ENCODE results near the gene HS3ST3A1. TPM values are rescaled to one million over a fixed set of nuclear protein-coding genes. Genes with fewer than 3 reads are reported as not detected.

The HS3ST3A1 gene
- total RNA-seq, 1 experiment from 2014 or later = 3.4 TPM

GRCh38 chr17:13635951-13636350 lies 34.2 kb upstream of the HS3ST3A1 start:
- Histone ChIP-seq H2BK20ac (ENCODE audit: low read depth, low read length, poor library complexity, severe bottlenecking) (no peak overlapping the region), H3K79me2 (ENCODE audit: insufficient read depth, low read length) (no peaks in the 10 kb centered on the region), H3K18ac (ENCODE audit: insufficient read length, low read depth, low read length) (no peak overlapping the region), H4K5ac (ENCODE audit: insufficient read length, low read depth, low read length) (no peak overlapping the region), H3K4me2 (ENCODE audit: insufficient read depth, insufficient read length, low read length) (no peak overlapping the region), H3K14ac (ENCODE audit: insufficient read depth, low read length) (no peak overlapping the region), H3K23ac (ENCODE audit: insufficient read length, low read depth, low read length) (no peak overlapping the region), H2BK15ac (ENCODE audit: low read depth, low read length) (no peak overlapping the region), H3K9ac (ENCODE audit: extremely low read depth, insufficient read length, low read length) (no peak overlapping the region), H3T11ph (ENCODE audit: low read length) (no peak overlapping the region), H4K20me1 (ENCODE audit: control insufficient read depth, insufficient read depth, insufficient read length) (no peaks in the 10 kb centered on the region), H2BK12ac (ENCODE audit: insufficient read length, low read depth, low read length) (no peak overlapping the region), H3K56ac (ENCODE audit: insufficient read length, low read depth, low read length) (no peak overlapping the region), H4K91ac (ENCODE audit: insufficient read length, low read depth, low read length) (no peak overlapping the region), H3K27ac (ENCODE audit: insufficient read length, low read depth, low read length) (no peak overlapping the region), H3K23me2 (ENCODE audit: insufficient read length, low read depth, low read length, poor library complexity, severe bottlenecking) (no peaks in the 10 kb centered on the region), H3K9me3 (ENCODE audit: control insufficient read depth, low read depth, low read length) (no peaks in the 10 kb centered on the region), H3K79me1 (ENCODE audit: insufficient read depth, low read depth, low read length, poor library complexity, severe bottlenecking) (no peaks in the 10 kb centered on the region), H2AFZ (ENCODE audit: low read length) (no peak overlapping the region), H2AK5ac (ENCODE audit: insufficient read length, low read length) (no peak overlapping the region), H3K4me1 (ENCODE audit: insufficient read depth, low read length) (peaks cover 5% of the 10 kb centered on the region; the same call in 1 of the 2 replicates), H2BK120ac (ENCODE audit: low read depth, low read length, poor library complexity, severe bottlenecking) (no peak overlapping the region), H4K8ac (replicated peaks; ENCODE audit: insufficient read length, low read depth, low read length) (no peak overlapping the region), H3K4ac (ENCODE audit: low read depth, low read length) (no peak overlapping the region), H3K27me3 (ENCODE audit: insufficient read depth, low read length) (no peaks in the 10 kb centered on the region), H2BK5ac (ENCODE audit: insufficient read length, low read length) (no peak overlapping the region)
- Mint-ChIP-seq H3K27ac (no peak overlapping the region), H3K4me3 (no peak overlapping the region), H3K27me3 (ENCODE audit: low read depth) (no peaks in the 10 kb centered on the region), H3K4me1 (peaks cover 28 to 31% of the 10 kb centered on the region in 2 experiments), H3K36me3 (ENCODE audit: insufficient read depth in 1 of 3, low read depth in 3 of 3) (peaks cover 0 to 4% (median 0%) of the 10 kb centered on the region in 3 experiments; a peak in 1 of 7 replicates), H3K9me3 (no peaks in the 10 kb centered on the region)
- DNase-seq = no peak
- TF ChIP-seq, protein P1, sequence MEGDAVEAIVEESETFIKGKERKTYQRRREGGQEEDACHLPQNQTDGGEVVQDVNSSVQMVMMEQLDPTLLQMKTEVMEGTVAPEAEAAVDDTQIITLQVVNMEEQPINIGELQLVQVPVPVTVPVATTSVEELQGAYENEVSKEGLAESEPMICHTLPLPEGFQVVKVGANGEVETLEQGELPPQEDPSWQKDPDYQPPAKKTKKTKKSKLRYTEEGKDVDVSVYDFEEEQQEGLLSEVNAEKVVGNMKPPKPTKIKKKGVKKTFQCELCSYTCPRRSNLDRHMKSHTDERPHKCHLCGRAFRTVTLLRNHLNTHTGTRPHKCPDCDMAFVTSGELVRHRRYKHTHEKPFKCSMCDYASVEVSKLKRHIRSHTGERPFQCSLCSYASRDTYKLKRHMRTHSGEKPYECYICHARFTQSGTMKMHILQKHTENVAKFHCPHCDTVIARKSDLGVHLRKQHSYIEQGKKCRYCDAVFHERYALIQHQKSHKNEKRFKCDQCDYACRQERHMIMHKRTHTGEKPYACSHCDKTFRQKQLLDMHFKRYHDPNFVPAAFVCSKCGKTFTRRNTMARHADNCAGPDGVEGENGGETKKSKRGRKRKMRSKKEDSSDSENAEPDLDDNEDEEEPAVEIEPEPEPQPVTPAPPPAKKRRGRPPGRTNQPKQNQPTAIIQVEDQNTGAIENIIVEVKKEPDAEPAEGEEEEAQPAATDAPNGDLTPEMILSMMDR (conservative IDR thresholded peaks at IDR 0.05) = no peak
- no CpG with 5 or more reads among the region's 5 CpGs for WGBS (ENCODE audit: extremely low coverage, insufficient read length, low lambda C conversion rate)
